Breast epithelium (tissue), 4 donors: ENCODE data around the gene SYTL3. TPM values are rescaled to one million over a fixed set of nuclear protein-coding genes. Genes with fewer than 3 reads are reported as not detected.

Source experiments
- DNase-seq, 2 donors: peaks; one replicate each; pipeline ENCODE4 v3.0.0-alpha.2; 2019; ENCODE audit warnings: low spot score in 2 of 2
- H3K27ac ChIP-seq, 2 donors: fragments of 200-600 bp; sonication (generic) in 1 of 2; one replicate each; pipeline ENCODE4 v1.5.1; 2016 to 2019; ENCODE audit warnings: mild to moderate bottlenecking in 1 of 2
- H3K27me3 ChIP-seq, 2 donors: fragments of 200-600 bp; sonication (generic) in 1 of 2; one replicate each; pipeline versions ENCODE4 v1.5.1 to v1.6.0; 2017 to 2019; ENCODE audit warnings: control low read depth in 1 of 2, mild to moderate bottlenecking in 1 of 2
- H3K36me3 ChIP-seq: fragments of 200-600 bp; one replicate; pipeline ENCODE4 v1.5.1; 2019
- H3K4me1 ChIP-seq, 2 donors: fragments of 200-600 bp; sonication (generic); one replicate each; pipeline ENCODE4 v1.5.1; 2016 to 2019; ENCODE audit warnings: control low read depth in 1 of 2
- H3K4me3 ChIP-seq, 3 donors: fragments of 200-600 bp; sonication (generic); 1 replicate in 2 of 3; 2 replicates in 1 of 3; pipeline ENCODE4 v1.5.1; 2016 to 2019; ENCODE audit warnings: mild to moderate bottlenecking in 3 of 3, moderate library complexity in 2 of 3
- H3K9me3 ChIP-seq, 2 donors: fragments of 200-600 bp; sonication (generic) in 1 of 2; one replicate each; pipeline ENCODE4 v1.5.1; 2016 to 2019; ENCODE audit warnings: control low read depth in 1 of 2
- POLR2A ChIP-seq: fragments of 450-650 bp; IDR thresholded peaks from one replicate; pipeline ENCODE4 v1.6.1; 2016; ENCODE audit warnings: antibody characterized with exemption, mild to moderate bottlenecking, moderate library complexity
- POLR2AphosphoS5 ChIP-seq, 3 donors: sonication (generic); formaldehyde crosslinking; IDR thresholded peaks; one replicate each; pipeline ENCODE4 v1.6.1; 2017; ENCODE audit warnings: antibody characterized with exemption in 3 of 3
- intact Hi-C: fragments of 100-400 bp; cut with DNase I; formaldehyde crosslinking; loops from one replicate; pipeline ENCODE4 v1.15.1; 2023; ENCODE audit warnings: low total_unique reads
- total RNA-seq, 3 donors: library from RNA; depleted of rRNA; stranded (reverse); fragments of >200 nt; gene quantifications; one replicate each; pipeline ENCODE4 v1.1.0, GENCODE V29; 2016
- TF ChIP-seq, protein P1 (sequence below), 3 donors: fragments of 450-650 bp; IDR thresholded peaks; one replicate each; pipeline ENCODE4 v1.5.1; 2016 to 2017; ENCODE audit warnings: antibody characterized with exemption in 3 of 3, mild to moderate bottlenecking in 3 of 3, moderate library complexity in 3 of 3

The SYTL3 gene
- total RNA-seq, 3 donors from 2014 or later, result 5.2 to 8.0 (median 7.5) TPM

DNA sequence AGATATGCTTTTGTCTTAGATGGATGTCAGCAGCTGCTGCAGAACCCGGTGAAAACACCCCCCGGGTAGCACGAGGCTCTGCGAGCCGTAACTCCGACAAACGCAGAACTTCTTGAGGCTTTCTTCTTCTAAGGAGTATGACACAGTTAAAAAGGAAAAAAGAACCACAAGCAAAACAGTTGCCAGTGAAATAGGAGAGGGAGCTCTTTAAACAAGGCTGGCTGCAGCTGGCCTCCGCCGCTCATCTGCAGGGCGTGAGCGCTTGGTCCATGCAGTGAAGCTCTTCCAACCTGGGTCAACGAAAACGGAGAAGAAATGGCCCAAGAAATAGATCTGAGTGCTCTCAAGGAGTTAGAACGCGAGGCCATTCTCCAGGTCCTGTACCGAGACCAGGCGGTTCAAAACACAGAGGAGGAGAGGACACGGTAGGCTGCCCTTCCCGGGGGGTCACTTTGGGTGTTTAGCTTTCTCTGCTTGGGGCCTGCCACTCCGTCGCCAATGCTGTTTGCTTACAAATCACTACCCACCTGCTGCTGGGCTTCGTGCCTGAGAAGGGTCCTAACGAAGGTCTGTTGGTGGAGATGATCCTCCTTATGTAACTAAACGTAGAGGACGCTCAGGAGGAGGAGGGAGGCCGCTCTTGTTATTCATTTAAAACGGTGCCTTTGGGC is 13.2 kb downstream of the SYTL3 start:
- no peaks in the 10 kb centered on the region for H3K27me3 ChIP-seq
- no peak for DNase-seq
- TF ChIP-seq, protein P1, sequence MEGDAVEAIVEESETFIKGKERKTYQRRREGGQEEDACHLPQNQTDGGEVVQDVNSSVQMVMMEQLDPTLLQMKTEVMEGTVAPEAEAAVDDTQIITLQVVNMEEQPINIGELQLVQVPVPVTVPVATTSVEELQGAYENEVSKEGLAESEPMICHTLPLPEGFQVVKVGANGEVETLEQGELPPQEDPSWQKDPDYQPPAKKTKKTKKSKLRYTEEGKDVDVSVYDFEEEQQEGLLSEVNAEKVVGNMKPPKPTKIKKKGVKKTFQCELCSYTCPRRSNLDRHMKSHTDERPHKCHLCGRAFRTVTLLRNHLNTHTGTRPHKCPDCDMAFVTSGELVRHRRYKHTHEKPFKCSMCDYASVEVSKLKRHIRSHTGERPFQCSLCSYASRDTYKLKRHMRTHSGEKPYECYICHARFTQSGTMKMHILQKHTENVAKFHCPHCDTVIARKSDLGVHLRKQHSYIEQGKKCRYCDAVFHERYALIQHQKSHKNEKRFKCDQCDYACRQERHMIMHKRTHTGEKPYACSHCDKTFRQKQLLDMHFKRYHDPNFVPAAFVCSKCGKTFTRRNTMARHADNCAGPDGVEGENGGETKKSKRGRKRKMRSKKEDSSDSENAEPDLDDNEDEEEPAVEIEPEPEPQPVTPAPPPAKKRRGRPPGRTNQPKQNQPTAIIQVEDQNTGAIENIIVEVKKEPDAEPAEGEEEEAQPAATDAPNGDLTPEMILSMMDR (IDR thresholded peaks at IDR 0.05), result no peak
- TF ChIP-seq POLR2AphosphoS5 (IDR thresholded peaks at IDR 0.05) (no peak), POLR2A (no peak)
- no peaks in the 10 kb centered on the region for H3K9me3 ChIP-seq
- no peaks in the 10 kb centered on the region for H3K4me1 ChIP-seq
- H3K36me3 ChIP-seq, result no peaks in the 10 kb centered on the region
- H3K27ac ChIP-seq, result peak overlapping the region; percentile 81 to 86
- intact Hi-C loops, result no loop called here
- H3K4me3 ChIP-seq, result peak overlapping the region; percentile 17 to 38 (median 36)

DNA sequence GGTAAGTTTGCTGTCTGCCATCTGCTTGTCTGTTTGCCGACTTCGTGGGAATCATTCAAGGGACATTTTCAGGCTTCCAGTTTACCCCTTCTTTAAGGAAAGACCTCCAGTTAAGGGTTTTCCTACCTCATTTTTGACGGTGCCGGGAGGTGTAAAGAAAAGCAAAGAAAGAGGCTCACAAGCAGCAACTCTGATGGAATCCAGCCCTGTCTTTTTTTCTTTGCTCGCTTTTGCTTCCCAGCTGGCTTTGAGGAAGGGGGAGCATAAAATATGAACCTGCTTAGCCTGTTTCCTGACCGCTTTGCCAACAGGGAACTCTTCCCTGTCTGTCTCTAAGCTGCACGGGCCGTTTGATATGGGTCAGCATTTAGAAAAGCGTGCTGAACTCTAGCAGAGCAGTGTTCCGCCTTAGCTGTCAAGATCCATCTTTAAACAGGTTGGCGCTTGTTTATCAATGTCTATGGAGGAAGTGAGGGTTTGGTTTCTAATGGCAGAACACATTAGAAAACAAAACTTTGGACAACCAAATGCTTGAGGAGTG is 13.8 kb downstream of the SYTL3 start:
- Histone ChIP-seq H3K9me3 (no peaks in the 10 kb centered on the region), H3K27me3 (no peaks in the 10 kb centered on the region), H3K4me1 (no peaks in the 10 kb centered on the region), H3K27ac (peak overlapping the region; percentile 81 to 86), H3K36me3 (no peaks in the 10 kb centered on the region), H3K4me3 (peak overlapping the region; percentile 17 to 38 (median 36))
- intact Hi-C loops, result no loop called here
- DNase-seq, result peak in 1 of 2 donors; percentile 57
- peak in 1 of 3 donors; percentile 31 for TF ChIP-seq POLR2AphosphoS5 (IDR thresholded peaks at IDR 0.05)
- no peak for TF ChIP-seq POLR2A
- TF ChIP-seq, protein P1 (IDR thresholded peaks at IDR 0.05), result no peak

DNA sequence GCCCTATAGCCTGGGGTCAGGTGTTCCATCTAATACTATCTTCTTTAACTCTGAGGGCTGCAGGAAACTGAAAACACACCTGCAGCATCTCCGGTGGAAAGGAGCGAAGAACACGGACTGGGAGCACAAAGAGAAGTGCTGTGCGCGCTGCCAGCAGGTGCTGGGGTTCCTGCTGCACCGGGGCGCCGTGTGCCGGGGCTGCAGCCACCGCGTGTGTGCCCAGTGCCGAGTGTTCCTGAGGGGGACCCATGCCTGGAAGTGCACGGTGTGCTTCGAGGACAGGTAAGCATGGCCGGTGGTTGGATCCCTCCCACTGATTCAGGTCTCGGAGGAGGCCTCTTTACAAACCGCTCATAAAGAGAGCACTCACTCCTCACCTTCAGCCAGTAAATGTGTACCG is 15.5 kb downstream of the SYTL3 start:
- no peaks in the 10 kb centered on the region for H3K27me3 ChIP-seq
- H3K4me3 ChIP-seq, result no peak overlapping the region
- H3K9me3 ChIP-seq, result no peaks in the 10 kb centered on the region
- H3K27ac ChIP-seq, result peak overlapping the region in 1 of 2 donors; percentile 38
- intact Hi-C loops, result no loop called here
- H3K36me3 ChIP-seq, result no peaks in the 10 kb centered on the region
- TF ChIP-seq, protein P1 (IDR thresholded peaks at IDR 0.05), result no peak
- TF ChIP-seq POLR2AphosphoS5 (IDR thresholded peaks at IDR 0.05) (no peak), POLR2A (no peak)
- H3K4me1 ChIP-seq, result no peaks in the 10 kb centered on the region
- no peak for DNase-seq

DNA sequence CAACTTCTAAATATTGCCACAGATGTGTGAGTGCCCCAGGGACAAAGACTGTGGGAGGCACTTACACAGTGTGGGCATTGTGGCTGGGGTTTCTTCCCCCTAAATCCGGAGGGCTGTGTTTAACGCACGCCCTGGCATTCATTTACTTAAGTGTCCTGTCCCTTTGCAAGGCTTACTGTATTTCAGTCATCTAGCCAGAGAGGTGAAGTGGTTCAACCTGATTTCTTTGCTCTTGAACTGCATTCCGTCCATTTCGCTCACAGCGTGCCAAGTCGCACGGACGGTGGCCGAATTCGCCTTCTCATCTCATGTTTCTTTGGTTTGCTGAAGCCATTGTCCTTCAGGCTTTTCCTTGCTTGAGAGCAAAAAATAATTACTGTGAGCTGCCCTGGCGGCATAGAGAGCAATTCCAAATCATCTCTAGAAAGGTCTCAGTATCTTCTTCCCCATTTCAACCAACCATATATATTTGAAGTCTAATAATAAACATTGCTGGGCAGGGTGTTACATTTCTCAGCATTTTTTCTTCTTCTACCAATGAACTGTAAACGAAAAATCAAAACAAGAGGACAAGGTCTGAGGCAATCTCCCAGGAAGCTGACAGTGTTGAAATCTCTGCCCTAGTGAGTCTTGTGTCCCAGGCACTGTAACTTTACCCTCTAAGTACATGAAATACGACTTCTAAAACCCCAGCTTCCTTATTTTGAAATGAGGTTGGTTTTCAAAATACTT is 16.9 kb downstream of the SYTL3 start:
- peak overlapping the region; percentile 55 to 85 for H3K27ac ChIP-seq
- no peaks in the 10 kb centered on the region for H3K4me1 ChIP-seq
- DNase-seq, result peak; percentile 75 to 80

More for the DNA sequence above, 16.9 kb downstream of the SYTL3 start:
- H3K27me3 ChIP-seq, result no peaks in the 10 kb centered on the region
- peak overlapping the region in 2 of 3 donors; percentile 2 to 32 for H3K4me3 ChIP-seq
- H3K9me3 ChIP-seq, result no peaks in the 10 kb centered on the region
- intact Hi-C loops, result no loop called here
- TF ChIP-seq POLR2A (no peak), POLR2AphosphoS5 (IDR thresholded peaks at IDR 0.05) (peak in 2 of 3 donors; percentile 36 to 66)
- TF ChIP-seq, protein P1 (IDR thresholded peaks at IDR 0.05), result no peak
- H3K36me3 ChIP-seq, result no peaks in the 10 kb centered on the region
